Tibial nerve (tissue), 3 donors: ENCODE results near the gene KLC1.

Source experiments
- POLR2A ChIP-seq, 2 donors: fragments of 450-650 bp; IDR thresholded peaks; one replicate each; pipeline ENCODE4 v1.6.1; 2017; ENCODE audit warnings: antibody characterized with exemption in 2 of 2, mild to moderate bottlenecking in 2 of 2, moderate library complexity in 2 of 2
- TF ChIP-seq, protein P1 (sequence below), 5 experiments: fragments of 200-600 bp in 3 of 5; fragments of 450-650 bp in 2 of 5; sonication (generic) in 3 of 5; IDR thresholded peaks; one replicate each; pipeline ENCODE4 v1.5.1; 2016 to 2019; ENCODE audit warnings: antibody characterized with exemption in 5 of 5, mild to moderate bottlenecking in 3 of 5, moderate library complexity in 2 of 5

DNA sequence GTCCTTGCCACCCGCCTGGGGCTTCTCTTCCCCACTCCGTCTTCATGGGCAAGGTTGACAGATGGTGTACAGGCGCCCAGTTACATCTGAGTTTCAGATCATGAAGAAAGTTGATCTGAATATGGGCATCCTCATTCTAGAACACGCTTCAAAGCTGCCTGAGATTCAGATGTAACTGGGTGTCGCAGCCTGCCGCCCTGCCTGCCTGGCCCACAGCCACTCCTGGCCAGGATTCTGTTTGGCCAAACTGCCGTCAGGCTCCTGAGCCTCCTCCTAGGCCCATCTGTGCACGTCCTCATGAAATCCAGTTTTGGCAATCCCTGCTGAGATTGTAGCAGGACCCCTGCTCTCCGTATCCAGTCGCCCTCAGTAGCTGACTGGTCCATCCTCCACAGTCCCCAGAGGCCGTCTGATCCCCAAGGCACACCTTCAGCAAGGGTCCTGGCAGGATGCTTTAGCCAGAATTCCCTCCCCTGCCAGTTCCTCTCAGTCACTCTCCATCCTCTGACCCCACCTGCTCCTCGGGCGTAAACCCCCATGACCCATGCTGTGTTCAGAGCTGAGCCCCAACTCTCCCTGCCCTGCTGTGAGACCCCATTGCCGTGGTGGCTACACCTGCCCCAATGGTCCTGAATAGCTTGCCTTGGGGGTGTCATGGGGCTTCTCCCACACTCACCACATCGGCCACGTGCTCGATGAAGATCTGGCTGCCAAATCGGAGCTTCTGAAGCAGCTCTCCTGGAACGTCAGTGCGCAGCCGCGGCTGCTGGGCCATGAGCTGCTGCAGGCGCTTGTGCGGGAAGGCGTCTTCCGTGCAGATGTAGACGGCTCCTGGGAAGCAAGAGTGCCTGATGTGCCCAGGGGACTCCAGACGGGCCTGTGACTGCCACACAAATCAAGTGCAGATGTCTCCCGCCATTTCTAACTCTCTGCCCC, 73.8 kb downstream of the KLC1 start:
- TF ChIP-seq, protein P1, sequence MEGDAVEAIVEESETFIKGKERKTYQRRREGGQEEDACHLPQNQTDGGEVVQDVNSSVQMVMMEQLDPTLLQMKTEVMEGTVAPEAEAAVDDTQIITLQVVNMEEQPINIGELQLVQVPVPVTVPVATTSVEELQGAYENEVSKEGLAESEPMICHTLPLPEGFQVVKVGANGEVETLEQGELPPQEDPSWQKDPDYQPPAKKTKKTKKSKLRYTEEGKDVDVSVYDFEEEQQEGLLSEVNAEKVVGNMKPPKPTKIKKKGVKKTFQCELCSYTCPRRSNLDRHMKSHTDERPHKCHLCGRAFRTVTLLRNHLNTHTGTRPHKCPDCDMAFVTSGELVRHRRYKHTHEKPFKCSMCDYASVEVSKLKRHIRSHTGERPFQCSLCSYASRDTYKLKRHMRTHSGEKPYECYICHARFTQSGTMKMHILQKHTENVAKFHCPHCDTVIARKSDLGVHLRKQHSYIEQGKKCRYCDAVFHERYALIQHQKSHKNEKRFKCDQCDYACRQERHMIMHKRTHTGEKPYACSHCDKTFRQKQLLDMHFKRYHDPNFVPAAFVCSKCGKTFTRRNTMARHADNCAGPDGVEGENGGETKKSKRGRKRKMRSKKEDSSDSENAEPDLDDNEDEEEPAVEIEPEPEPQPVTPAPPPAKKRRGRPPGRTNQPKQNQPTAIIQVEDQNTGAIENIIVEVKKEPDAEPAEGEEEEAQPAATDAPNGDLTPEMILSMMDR (IDR thresholded peaks at IDR 0.05): no peak
- TF ChIP-seq POLR2A (IDR thresholded peaks at IDR 0.05): no peak
